ENCODE results near the gene CYTIP. TPM values are rescaled to one million over a fixed set of nuclear protein-coding genes. Genes with fewer than 3 reads are reported as not detected.
"Not testable (repeated sequence)": the region's sequence is repeated elsewhere in the genome, so short reads cannot be mapped to it uniquely, and the experiment has no call there.

CYTIP gene
- total RNA-seq, 2 donors from 2014 or later: 0.31 TPM; not detected in 1

DNA sequence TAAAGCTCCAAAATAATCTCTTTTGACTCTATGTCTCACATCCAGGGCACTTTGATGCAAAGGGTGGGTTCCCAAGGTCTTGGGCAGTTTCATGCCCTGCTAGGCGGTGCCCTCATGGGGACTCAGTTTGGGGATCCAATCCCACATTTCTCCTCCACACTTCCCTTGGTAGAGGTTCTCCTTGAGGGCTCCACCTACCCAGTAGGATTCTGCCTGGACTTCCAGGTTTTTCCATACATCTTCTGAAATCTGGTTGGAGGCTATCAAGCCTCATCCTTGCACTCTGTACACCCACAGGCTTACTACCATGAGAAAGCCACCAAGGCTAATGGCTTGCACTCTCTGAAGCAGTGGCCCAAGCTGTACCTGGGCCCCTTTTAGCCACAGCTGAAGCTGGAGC lies 68.5 kb downstream of the CYTIP start:
- Histone ChIP-seq H3K27me3 (ENCODE audit: control insufficient read depth, insufficient read depth, low read length, poor library complexity, severe bottlenecking) (no peaks in the 10 kb centered on the region), H3K4me1 (ENCODE audit: control insufficient read depth, insufficient read depth, low read length) (no peaks in the 10 kb centered on the region), H3K36me3 (ENCODE audit: control insufficient read depth, insufficient read depth, low read length) (no peaks in the 10 kb centered on the region), H3K4me3 (ENCODE audit: low read length) (no peak overlapping the region), H3K9me3 (ENCODE audit: control insufficient read depth, low read length) (peaks cover 21% of the 10 kb centered on the region), H3K27ac (ENCODE audit: low read depth, low read length) (no peak overlapping the region), H3K9ac (ENCODE audit: extremely low read depth, low read length, poor library complexity, severe bottlenecking) (no peak overlapping the region)
- no peak overlapping the region for H3K27ac Mint-ChIP-seq
- no peaks in the 10 kb centered on the region for H3K27me3 Mint-ChIP-seq (ENCODE audit: insufficient read depth)
- no peaks in the 10 kb centered on the region for H3K4me1 Mint-ChIP-seq
- no peak for DNase-seq
- TF ChIP-seq, protein P1, sequence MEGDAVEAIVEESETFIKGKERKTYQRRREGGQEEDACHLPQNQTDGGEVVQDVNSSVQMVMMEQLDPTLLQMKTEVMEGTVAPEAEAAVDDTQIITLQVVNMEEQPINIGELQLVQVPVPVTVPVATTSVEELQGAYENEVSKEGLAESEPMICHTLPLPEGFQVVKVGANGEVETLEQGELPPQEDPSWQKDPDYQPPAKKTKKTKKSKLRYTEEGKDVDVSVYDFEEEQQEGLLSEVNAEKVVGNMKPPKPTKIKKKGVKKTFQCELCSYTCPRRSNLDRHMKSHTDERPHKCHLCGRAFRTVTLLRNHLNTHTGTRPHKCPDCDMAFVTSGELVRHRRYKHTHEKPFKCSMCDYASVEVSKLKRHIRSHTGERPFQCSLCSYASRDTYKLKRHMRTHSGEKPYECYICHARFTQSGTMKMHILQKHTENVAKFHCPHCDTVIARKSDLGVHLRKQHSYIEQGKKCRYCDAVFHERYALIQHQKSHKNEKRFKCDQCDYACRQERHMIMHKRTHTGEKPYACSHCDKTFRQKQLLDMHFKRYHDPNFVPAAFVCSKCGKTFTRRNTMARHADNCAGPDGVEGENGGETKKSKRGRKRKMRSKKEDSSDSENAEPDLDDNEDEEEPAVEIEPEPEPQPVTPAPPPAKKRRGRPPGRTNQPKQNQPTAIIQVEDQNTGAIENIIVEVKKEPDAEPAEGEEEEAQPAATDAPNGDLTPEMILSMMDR (conservative IDR thresholded peaks at IDR 0.05): no peak
- 87 to 88% methylated on average over 1 of the region's 1 CpG for WGBS, 2 experiments (ENCODE audit: insufficient coverage in 1 of 2, insufficient read length in 1 of 2)
- H3K36me3 Mint-ChIP-seq (ENCODE audit: low read depth): peaks cover 6% of the 10 kb centered on the region
- H3K4me3 Mint-ChIP-seq: no peak overlapping the region
- H3K9me3 Mint-ChIP-seq: peaks cover 23% of the 10 kb centered on the region

DNA sequence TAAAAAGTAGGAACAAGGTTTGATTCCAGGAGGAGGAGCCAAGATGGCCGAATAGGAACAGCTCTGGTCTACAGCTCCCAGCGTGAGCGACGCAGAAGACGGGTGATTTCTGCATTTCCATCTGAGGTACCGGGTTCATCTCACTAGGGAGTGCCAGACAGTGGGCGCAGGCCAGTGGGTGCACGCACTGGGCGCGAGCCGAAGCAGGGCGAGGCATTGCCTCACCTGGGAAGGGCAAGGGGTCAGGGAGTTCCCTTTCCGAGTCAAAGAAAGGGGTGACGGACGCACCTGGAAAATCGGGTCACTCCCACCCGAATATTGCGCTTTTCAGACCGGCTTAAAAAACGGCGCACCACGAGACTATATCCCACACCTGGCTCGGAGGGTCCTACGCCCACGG lies 75.4 kb downstream of the CYTIP start:
- not testable (repeated sequence) for H3K9ac ChIP-seq (ENCODE audit: extremely low read depth, low read length, poor library complexity, severe bottlenecking); DNase-seq; H3K27me3 ChIP-seq (ENCODE audit: control insufficient read depth, insufficient read depth, low read length, poor library complexity, severe bottlenecking); H3K36me3 ChIP-seq (ENCODE audit: control insufficient read depth, insufficient read depth, low read length); H3K9me3 ChIP-seq (ENCODE audit: control insufficient read depth, low read length); H3K4me3 ChIP-seq (ENCODE audit: low read length); H3K27ac ChIP-seq (ENCODE audit: low read depth, low read length); H3K9me3 Mint-ChIP-seq; H3K36me3 Mint-ChIP-seq (ENCODE audit: low read depth); H3K27ac Mint-ChIP-seq; H3K4me1 Mint-ChIP-seq; H3K4me1 ChIP-seq (ENCODE audit: control insufficient read depth, insufficient read depth, low read length); H3K4me3 Mint-ChIP-seq; H3K27me3 Mint-ChIP-seq (ENCODE audit: insufficient read depth)
- 94 to 100% methylated on average over 1 to 12 of the region's 25 CpGs for WGBS, 2 experiments (ENCODE audit: insufficient coverage in 1 of 2, insufficient read length in 1 of 2)

DNA sequence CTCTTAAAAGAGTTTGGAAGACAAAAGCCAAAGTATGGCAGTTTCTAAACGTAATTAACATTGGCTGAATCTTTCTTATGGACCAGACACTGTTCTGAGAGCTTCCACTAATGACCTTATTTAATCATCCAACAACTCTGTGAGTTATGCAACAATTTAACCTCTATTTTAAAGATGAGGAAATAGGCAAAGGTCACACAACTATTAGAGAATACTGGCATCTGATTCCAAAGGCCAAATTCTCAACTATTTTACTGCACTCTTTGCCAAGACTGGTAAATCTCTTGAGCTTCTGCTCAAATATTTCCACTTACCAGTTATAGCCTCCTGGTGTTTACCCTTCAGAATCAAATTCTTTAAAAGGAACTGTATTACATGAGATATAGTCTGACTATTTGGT lies 76.2 kb downstream of the CYTIP start:
- no peaks in the 10 kb centered on the region for H3K4me1 ChIP-seq (ENCODE audit: control insufficient read depth, insufficient read depth, low read length)
- no peak overlapping the region for H3K4me3 ChIP-seq (ENCODE audit: low read length)
- no peak overlapping the region for H3K27ac Mint-ChIP-seq
- peaks cover 3% of the 10 kb centered on the region for H3K36me3 Mint-ChIP-seq (ENCODE audit: low read depth)
- no peaks in the 10 kb centered on the region for H3K36me3 ChIP-seq (ENCODE audit: control insufficient read depth, insufficient read depth, low read length)
- DNase-seq: no peak
- peaks cover 5% of the 10 kb centered on the region for H3K9me3 ChIP-seq (ENCODE audit: control insufficient read depth, low read length)
- no peak overlapping the region for H3K4me3 Mint-ChIP-seq
- H3K9ac ChIP-seq (ENCODE audit: extremely low read depth, low read length, poor library complexity, severe bottlenecking): no peak overlapping the region
- H3K9me3 Mint-ChIP-seq: peaks cover 10% of the 10 kb centered on the region
- no peaks in the 10 kb centered on the region for H3K27me3 Mint-ChIP-seq (ENCODE audit: insufficient read depth)
- TF ChIP-seq, protein P1 (conservative IDR thresholded peaks at IDR 0.05): no peak
- no peaks in the 10 kb centered on the region for H3K27me3 ChIP-seq (ENCODE audit: control insufficient read depth, insufficient read depth, low read length, poor library complexity, severe bottlenecking)
- no peaks in the 10 kb centered on the region for H3K4me1 Mint-ChIP-seq
- no peak overlapping the region for H3K27ac ChIP-seq (ENCODE audit: low read depth, low read length)
- WGBS, 2 experiments (ENCODE audit: insufficient coverage in 1 of 2, insufficient read length in 1 of 2): 75 to 88% methylated on average over 1 of the region's 1 CpG

Other genes with a start within 250 kb of the CYTIP start
- gene GALNT5, start 186.4 kb downstream of the CYTIP start, total RNA-seq: under 1 TPM in 1 of 2 donors, not detected in 1; 0.11 TPM
- under 1 TPM; 0.55 to 0.68 TPM for gene ERMN, start 118.3 kb downstream of the CYTIP start, total RNA-seq
- gene ACVR1C, start 184.8 kb upstream of the CYTIP start, total RNA-seq: under 1 TPM; 0.59 to 0.69 TPM

Measured in endodermal cell (in vitro differentiated cells).